ENCODE data around the gene ZC3H13. TPM values are rescaled to one million over a fixed set of nuclear protein-coding genes. Genes with fewer than 3 reads are reported as not detected.

ZC3H13 gene
- total RNA-seq, 1 donor from 2014 or later, result 72.3 TPM

- Mint-ChIP-seq H3K4me1 (ENCODE audit: low read depth, unreplicated experiment) (no peaks in the 10 kb centered on the region), H3K9me3 (ENCODE audit: unreplicated experiment) (no peaks in the 10 kb centered on the region), H3K27me3 (ENCODE audit: unreplicated experiment) (no peaks in the 10 kb centered on the region), H3K4me3 (ENCODE audit: unreplicated experiment) (no peak overlapping the region), H3K36me3 (ENCODE audit: unreplicated experiment) (no peaks in the 10 kb centered on the region), H3K27ac (ENCODE audit: unreplicated experiment) (no peak overlapping the region)
- no peak for TF ChIP-seq CTCF (IDR thresholded peaks at IDR 0.05; ENCODE audit: partially characterized antibody, unreplicated experiment)
- no peak for DNase-seq
These were observed 11.1 kb downstream of the ZC3H13 start for GRCh38 chr13:46041419-46041839.

GRCh38 chr13:46040763-46041162 is 11.8 kb downstream of the ZC3H13 start:
- H3K9me3 Mint-ChIP-seq (ENCODE audit: unreplicated experiment), result no peaks in the 10 kb centered on the region
- H3K36me3 Mint-ChIP-seq (ENCODE audit: unreplicated experiment), result no peaks in the 10 kb centered on the region
- no peak overlapping the region for H3K4me3 Mint-ChIP-seq (ENCODE audit: unreplicated experiment)
- H3K4me1 Mint-ChIP-seq (ENCODE audit: low read depth, unreplicated experiment), result no peaks in the 10 kb centered on the region
- no peak for DNase-seq
- no peak overlapping the region for H3K27ac Mint-ChIP-seq (ENCODE audit: unreplicated experiment)
- no peak for TF ChIP-seq CTCF (IDR thresholded peaks at IDR 0.05; ENCODE audit: partially characterized antibody, unreplicated experiment)
- no peaks in the 10 kb centered on the region for H3K27me3 Mint-ChIP-seq (ENCODE audit: unreplicated experiment)

DNA sequence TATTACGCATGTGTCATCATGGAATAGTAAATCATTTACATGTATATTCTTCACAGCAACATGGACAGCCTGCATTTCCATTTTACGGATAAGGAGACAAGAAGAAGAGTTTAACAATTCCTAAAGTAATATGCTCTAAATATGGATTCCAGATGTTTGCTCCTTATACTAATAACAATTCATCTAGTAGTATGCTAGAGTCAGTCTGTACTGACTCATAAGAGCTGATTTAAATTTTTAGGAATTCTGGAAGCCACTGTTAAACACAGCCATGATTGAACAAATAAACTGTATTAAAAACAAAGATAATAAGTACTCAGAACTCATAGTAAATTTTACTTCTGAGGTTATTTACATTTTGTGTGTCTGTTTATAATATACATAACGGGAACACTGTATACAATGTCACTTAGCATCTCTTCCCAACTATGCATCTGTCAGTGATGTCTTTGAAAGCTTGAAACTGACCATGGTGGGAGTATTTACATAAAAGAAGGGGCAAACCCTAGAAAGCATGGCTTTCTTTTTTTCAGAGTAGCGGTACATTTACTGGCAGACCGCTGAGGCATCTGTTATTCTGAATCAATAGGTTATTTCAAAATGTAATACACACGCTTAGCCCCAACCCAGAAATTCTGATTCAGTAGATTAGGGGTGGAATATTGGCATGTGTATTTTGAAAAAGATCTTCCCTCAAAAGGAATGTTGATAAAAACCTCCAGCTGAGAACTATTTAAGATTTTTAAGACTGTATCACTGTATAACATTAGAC is 12.9 kb downstream of the ZC3H13 start:
- Mint-ChIP-seq H3K36me3 (ENCODE audit: unreplicated experiment) (no peaks in the 10 kb centered on the region), H3K27me3 (ENCODE audit: unreplicated experiment) (no peaks in the 10 kb centered on the region), H3K27ac (ENCODE audit: unreplicated experiment) (no peak overlapping the region), H3K9me3 (ENCODE audit: unreplicated experiment) (no peaks in the 10 kb centered on the region), H3K4me1 (ENCODE audit: low read depth, unreplicated experiment) (no peaks in the 10 kb centered on the region), H3K4me3 (ENCODE audit: unreplicated experiment) (no peak overlapping the region)
- DNase-seq, result no peak
- no peak for TF ChIP-seq CTCF (IDR thresholded peaks at IDR 0.05; ENCODE audit: partially characterized antibody, unreplicated experiment)

GRCh38 chr13:46038296-46038695 is 14.2 kb downstream of the ZC3H13 start:
- no peak for TF ChIP-seq CTCF (IDR thresholded peaks at IDR 0.05; ENCODE audit: partially characterized antibody, unreplicated experiment)
- Mint-ChIP-seq H3K27me3 (ENCODE audit: unreplicated experiment) (no peaks in the 10 kb centered on the region), H3K9me3 (ENCODE audit: unreplicated experiment) (no peaks in the 10 kb centered on the region), H3K27ac (ENCODE audit: unreplicated experiment) (no peak overlapping the region), H3K36me3 (ENCODE audit: unreplicated experiment) (no peaks in the 10 kb centered on the region), H3K4me3 (ENCODE audit: unreplicated experiment) (no peak overlapping the region), H3K4me1 (ENCODE audit: low read depth, unreplicated experiment) (no peaks in the 10 kb centered on the region)
- DNase-seq, result no peak

GRCh38 chr13:46035066-46035465 is 17.5 kb downstream of the ZC3H13 start:
- H3K4me3 Mint-ChIP-seq (ENCODE audit: unreplicated experiment), result no peak overlapping the region
- H3K27me3 Mint-ChIP-seq (ENCODE audit: unreplicated experiment), result no peaks in the 10 kb centered on the region
- DNase-seq, result no peak
- TF ChIP-seq CTCF (IDR thresholded peaks at IDR 0.05; ENCODE audit: partially characterized antibody, unreplicated experiment), result no peak
- no peaks in the 10 kb centered on the region for H3K4me1 Mint-ChIP-seq (ENCODE audit: low read depth, unreplicated experiment)
- H3K9me3 Mint-ChIP-seq (ENCODE audit: unreplicated experiment), result no peaks in the 10 kb centered on the region
- H3K36me3 Mint-ChIP-seq (ENCODE audit: unreplicated experiment), result peaks cover 15% of the 10 kb centered on the region
- no peak overlapping the region for H3K27ac Mint-ChIP-seq (ENCODE audit: unreplicated experiment)

Data from glutamatergic neuron (in vitro differentiated cells).